ENCODE data around the gene CAP1. TPM values are rescaled to one million over a fixed set of nuclear protein-coding genes. Genes with fewer than 3 reads are reported as not detected.

CAP1 gene
- total and polyA plus RNA-seq, 9 of the 15 experiments (the other 6 are each of a cell fraction or from before 2014, with no cell fraction given): 230 to 658 (median 281) TPM

- TF ChIP-seq CHD7 (IDR thresholded peaks at IDR 0.05; ENCODE audit: low read depth, low read length) (no peak), CEBPG (CRISPR knock-in tag; IDR thresholded peaks at IDR 0.05) (0 out of 2 replicates have a peak, but pooled peaks have one; percentile 15), CEBPG (tag; conservative IDR thresholded peaks at IDR 0.05 in 1 of 2, IDR thresholded peaks at IDR 0.05 in 1 of 2) (no peak; a peak in 1 of 4 replicates), GATAD2A (IDR thresholded peaks at IDR 0.05) (peak; percentile 97), CBX8 (IDR thresholded peaks at IDR 0.05; ENCODE audit: borderline replicate concordance, extremely low read depth, low read depth, low read length, poor library complexity, severe bottlenecking) (no peak), MTA3 (IDR thresholded peaks at IDR 0.05; ENCODE audit: borderline replicate concordance) (peak; percentile 86), ZNF239 (CRISPR knock-in tag; IDR thresholded peaks at IDR 0.05) (peak; percentile 73), ZNF134 (CRISPR knock-in tag; conservative IDR thresholded peaks at IDR 0.05) (no peak), ZNF12 (CRISPR knock-in tag; IDR thresholded peaks at IDR 0.05) (no peak), KLF16 (IDR thresholded peaks at IDR 0.05) (peak; percentile 96), TOE1 (IDR thresholded peaks at IDR 0.05; ENCODE audit: borderline replicate concordance) (peak; percentile 76; the same call in 1 of the 2 replicates), TOE1 (CRISPR knock-in tag; IDR thresholded peaks at IDR 0.05; ENCODE audit: borderline replicate concordance, low read depth) (no peak), EP400 (IDR thresholded peaks at IDR 0.05) (peak; percentile 61), SIN3B (IDR thresholded peaks at IDR 0.05; ENCODE audit: low read depth) (no peak), NFE2 (IDR thresholded peaks at IDR 0.05; ENCODE audit: low read depth) (peak; percentile 73), RFX1 (IDR thresholded peaks at IDR 0.05) (no peak), KHSRP (IDR thresholded peaks at IDR 0.05) (peak; percentile 78), NFIC (IDR thresholded peaks at IDR 0.05) (peak; percentile 91), ARID2 (IDR thresholded peaks at IDR 0.05) (no peak)
Measured at GRCh38 chr1:40057310-40058030, 16.9 kb downstream of the CAP1 start (continued).
